ENCODE results near the gene WNT9A.
"Not testable (repeated sequence)": the region's sequence is repeated elsewhere in the genome, so short reads cannot be mapped to it uniquely, and the experiment has no call there.

Gene WNT9A

DNA sequence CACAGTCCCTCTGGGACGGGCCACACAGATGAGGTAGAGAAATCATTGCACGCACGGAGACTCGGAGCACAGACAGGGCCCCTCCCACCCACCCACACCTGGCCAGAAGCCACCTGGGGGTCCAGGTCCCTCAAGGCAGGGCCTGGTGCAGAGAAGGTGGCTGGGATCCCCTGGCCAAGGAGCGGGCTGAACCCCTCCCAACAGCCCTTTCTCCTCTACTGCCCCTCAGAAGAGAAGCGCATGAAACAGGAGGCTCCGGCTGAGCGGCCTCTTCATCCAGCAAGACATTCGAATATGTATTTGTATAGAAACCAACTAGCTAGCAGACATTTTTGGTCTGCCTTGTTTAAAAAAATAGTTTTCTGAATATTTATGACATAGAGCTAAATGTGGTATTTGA lies 29.0 kb downstream of the WNT9A start:
- TF ChIP-seq POLR2A (IDR thresholded peaks at IDR 0.05; ENCODE audit: low read depth, low read length) = no peak
- DNase-seq (ENCODE audit: insufficient read length, low spot score) (no peak), FAIRE-seq (no peak)

DNA sequence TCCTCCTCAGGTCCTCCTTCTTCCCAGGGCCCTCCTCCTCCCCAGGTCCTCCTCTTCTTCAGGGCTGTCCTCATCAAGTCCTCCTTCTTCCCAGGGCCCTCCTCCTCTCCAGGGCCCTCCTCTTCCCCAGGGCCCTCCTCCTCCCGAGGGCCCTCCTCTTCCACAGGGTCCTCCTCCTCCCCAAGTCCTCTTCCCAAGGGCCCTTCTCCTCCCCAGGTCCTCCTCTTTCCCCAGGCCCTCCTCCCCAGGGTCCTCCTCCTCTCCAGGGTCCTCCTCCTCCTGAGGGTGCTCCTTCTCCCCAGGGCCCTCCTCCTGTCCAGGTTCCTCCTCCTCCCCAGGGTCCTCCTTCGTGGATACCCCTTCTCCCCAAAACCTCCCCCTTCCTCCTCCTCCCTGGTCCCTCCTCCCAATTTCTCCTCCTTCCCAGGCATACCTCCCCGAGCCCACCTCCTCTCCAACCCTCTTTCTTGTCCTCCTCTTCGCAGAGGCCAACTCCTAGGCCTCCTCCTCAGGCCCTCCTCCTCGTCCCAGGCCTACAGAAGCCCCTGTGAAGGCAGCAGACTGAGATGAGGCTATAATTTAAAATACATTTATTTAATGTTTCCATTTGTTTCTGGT lies 29.5 kb downstream of the WNT9A start:
- no peak for DNase-seq (ENCODE audit: insufficient read length, low spot score)
- no peak for FAIRE-seq
- TF ChIP-seq POLR2A (IDR thresholded peaks at IDR 0.05; ENCODE audit: low read depth, low read length) = no peak

GRCh38 chr1:227917081-227917950 lies 30.4 kb downstream of the WNT9A start:
- no peak for FAIRE-seq
- no peak for TF ChIP-seq POLR2A (IDR thresholded peaks at IDR 0.05; ENCODE audit: low read depth, low read length)
- no peak for DNase-seq (ENCODE audit: insufficient read length, low spot score)

- DNase-seq (ENCODE audit: insufficient read length, low spot score) (no peak), FAIRE-seq (no peak)
- no peak for TF ChIP-seq POLR2A (IDR thresholded peaks at IDR 0.05; ENCODE audit: low read depth, low read length)
Observed at GRCh38 chr1:227916655-227917054, 31.1 kb downstream of the WNT9A start.

DNA sequence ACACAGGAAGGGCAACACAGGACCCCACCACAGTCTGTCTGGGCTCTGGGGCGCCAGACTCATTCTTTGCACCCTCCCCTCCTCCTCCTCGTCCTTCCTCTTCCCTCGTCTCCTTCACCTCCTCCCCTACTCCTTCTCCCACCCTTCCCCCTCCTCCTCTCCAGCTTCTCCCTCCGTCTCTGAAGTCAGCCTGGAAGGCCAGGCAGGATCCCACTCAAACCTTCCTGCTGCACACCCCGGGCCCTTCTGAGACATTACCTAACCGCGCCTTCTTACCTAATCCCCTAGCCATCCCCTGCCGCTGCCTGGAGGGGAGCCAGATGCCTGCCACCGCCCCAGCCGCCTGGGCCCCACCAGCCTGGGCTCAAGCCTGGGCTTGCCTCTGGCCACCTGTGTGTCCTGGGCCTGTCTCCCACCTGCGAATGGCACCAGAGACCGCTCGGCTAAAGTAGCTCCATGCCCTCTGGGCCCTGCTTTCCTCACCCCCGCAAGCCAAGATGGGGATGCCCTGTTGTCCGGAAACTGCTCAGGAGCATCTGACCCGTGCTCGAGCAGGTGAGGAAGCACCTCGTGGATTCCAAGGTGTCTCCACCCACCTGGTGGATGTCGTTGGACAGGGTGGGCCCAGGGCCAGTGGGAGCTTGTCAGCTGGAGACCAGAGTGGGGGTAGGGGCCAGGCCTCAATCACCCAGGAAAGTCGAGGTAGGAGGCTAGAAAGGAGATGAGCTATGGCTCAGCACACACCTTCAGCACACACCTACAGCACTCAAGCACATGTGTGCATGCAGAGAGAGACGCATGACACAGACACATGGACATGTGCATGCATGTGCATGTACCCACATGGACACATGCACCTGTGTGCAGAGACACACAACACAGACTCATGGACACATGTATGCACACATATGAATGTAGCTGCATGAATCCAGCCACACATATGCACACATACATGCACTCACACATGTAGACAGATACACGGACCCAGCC lies 31.9 kb downstream of the WNT9A start:
- TF ChIP-seq POLR2A (IDR thresholded peaks at IDR 0.05; ENCODE audit: low read depth, low read length) = no peak
- no peak for DNase-seq (ENCODE audit: insufficient read length, low spot score)
- FAIRE-seq = no peak

- DNase-seq (ENCODE audit: insufficient read length, low spot score) = no peak
- no peak for FAIRE-seq
- TF ChIP-seq POLR2A (IDR thresholded peaks at IDR 0.05; ENCODE audit: low read depth, low read length) = no peak
Observed at GRCh38 chr1:227914801-227915563, 32.8 kb downstream of the WNT9A start.

DNA sequence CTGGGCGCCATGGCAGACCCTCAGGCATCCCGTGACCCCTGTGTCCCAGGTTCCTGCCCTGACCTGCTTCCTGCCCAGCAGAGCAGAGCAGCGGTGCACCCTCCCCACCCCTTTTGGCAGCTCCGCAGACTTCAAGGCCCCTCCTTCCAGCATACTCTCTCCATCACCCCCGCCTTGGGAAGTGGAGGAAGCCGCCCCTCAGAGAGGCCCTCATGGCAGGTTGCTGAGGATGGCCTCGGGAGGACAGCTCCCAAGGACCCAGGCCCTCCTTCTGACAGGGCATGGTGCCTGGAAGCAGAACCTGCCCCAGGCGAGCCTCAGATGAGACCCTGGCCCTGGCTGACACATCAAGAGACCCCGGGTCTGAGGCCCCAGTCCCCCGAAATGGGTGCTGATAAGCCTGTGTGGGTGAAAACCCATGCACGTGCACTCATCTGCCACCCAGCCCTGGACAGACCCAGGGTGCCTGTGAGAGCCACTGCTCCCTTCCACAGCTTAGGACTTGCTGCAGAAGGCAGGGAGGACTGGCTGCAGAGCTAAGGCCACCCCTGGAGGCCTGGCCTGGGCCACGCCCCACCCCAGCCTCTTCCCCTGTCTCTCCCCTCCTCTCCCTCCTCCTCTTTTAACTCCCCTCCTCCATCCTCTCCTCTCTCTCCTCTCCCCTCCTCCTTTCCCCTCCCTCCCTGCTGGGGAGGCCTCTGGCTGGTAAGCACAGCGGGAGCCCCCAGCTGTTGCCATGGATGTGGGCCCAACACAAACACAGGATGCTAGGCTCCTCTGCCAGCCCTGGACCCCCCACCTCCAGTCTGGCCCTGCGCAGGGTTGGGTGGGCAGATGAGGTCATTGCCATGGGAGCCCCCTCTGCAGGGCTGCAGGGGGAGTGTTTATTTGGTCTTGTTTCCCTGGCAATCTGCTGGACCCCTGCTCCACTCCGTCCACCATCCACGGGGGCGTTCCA lies 33.7 kb downstream of the WNT9A start:
- DNase-seq (ENCODE audit: insufficient read length, low spot score) (no peak), FAIRE-seq (no peak)
- TF ChIP-seq POLR2A (IDR thresholded peaks at IDR 0.05; ENCODE audit: low read depth, low read length) = no peak

GRCh38 chr1:227913396-227913763 lies 34.4 kb downstream of the WNT9A start:
- no peak for FAIRE-seq
- no peak for TF ChIP-seq POLR2A (IDR thresholded peaks at IDR 0.05; ENCODE audit: low read depth, low read length)
- no peak for DNase-seq (ENCODE audit: insufficient read length, low spot score)

DNA sequence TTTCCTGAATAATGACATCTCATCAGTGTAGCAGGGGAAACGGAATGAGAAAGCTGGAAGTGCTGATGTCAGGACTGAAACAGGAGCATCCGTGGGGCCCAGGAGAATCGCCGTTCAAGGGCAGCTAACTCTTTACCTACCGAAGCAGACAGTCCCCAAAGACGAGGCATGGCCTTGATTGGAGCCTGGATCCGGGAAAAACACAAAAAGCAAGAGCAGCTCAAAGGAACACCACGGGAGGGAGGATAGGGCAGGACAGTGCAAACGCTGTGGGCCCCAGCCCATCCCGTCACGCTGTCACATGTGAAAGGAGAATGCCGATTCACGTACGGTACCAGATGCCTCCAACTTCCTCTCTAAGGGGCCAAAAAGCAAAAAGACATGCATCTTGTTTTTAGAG lies 34.9 kb downstream of the WNT9A start:
- FAIRE-seq (no peak), DNase-seq (ENCODE audit: insufficient read length, low spot score) (no peak)
- no peak for TF ChIP-seq POLR2A (IDR thresholded peaks at IDR 0.05; ENCODE audit: low read depth, low read length)

DNA sequence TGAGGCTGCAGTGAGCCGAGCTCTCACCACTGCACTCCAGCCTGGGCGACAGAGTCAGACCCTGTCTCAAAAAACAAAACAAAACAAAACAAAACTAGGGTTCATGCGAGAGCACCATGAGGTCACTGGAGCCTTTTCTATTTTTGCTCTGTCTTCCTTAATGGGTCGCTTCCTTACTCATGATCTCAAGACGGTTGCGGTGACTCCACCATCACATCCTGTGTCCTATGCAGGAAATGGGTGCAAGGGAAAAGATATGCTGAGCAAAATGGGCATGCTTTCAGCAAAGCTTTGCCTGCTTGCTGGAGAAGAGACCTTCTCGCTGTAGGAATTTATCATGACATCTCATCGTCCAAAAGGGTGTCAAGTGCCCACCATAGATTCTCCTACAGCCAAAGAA lies 36.4 kb downstream of the WNT9A start:
- DNase-seq (ENCODE audit: insufficient read length, low spot score) (no peak), FAIRE-seq (no peak)
- no peak for TF ChIP-seq POLR2A (IDR thresholded peaks at IDR 0.05; ENCODE audit: low read depth, low read length)

DNA sequence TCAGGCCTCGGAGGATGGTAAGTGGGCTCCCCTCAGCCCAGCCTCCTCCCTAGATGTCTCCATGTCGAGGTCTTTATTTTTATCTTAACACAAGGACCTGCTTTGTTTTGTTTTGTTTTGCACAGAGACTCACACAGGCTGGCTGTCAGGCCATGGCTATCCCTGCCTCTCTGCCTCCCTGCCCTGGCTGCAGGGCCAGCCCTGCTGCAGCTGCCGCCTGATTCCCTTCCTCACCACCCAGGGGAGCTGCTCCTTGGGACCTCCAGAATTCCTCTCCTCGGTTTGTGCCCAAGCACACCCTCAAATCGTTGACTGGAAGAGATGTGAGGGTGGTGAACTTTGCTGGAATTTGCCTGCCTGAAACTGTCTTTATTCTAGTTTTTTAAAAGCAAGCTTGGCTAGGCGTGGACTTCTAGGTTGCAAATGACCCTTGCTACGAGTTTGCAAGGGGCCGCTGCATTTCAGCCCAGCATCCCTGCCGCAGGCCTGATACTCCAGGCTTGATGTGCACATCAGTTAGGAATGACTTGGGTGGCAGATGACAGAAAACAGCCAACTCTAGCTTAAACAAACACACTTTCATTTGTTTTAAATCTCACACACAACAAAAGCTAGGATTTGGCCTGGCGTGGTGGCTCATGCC lies 37.1 kb downstream of the WNT9A start:
- FAIRE-seq (no peak), DNase-seq (ENCODE audit: insufficient read length, low spot score) (no peak)
- no peak for TF ChIP-seq POLR2A (IDR thresholded peaks at IDR 0.05; ENCODE audit: low read depth, low read length)

- not testable (repeated sequence) for DNase-seq (ENCODE audit: insufficient read length, low spot score); FAIRE-seq
Observed at GRCh38 chr1:227909923-227910328, 37.8 kb downstream of the WNT9A start.

Data from H54 (cell line).